A673 (cell line): ENCODE measurements around the gene VAV1.
"Not testable (repeated sequence)": the region's sequence is repeated elsewhere in the genome, so short reads cannot be mapped to it uniquely, and the experiment has no call there.

ENCODE experiments used
- CTCF ChIP-seq: fragments of 300-800, 200-600 bp; sonication (generic); conservative IDR thresholded peaks from 2 replicates; pipeline ENCODE4 v1.5.1; 2017; ENCODE audit warnings: low read depth, mild to moderate bottlenecking, antibody characterized with exemption, low read length, moderate library complexity, mixed read lengths
- EZH2 ChIP-seq: fragments of 200-600 bp; sonication (generic); IDR thresholded peaks from 2 replicates; pipeline ENCODE4 v1.6.1; 2017; ENCODE audit warnings: borderline replicate concordance, low read depth, mild to moderate bottlenecking, mixed read lengths, antibody characterized with exemption, low read length; ENCODE audit not compliant: poor library complexity, severe bottlenecking

GRCh38 chr19:6748543-6748942 is 24.0 kb upstream of the VAV1 start:
- not testable (repeated sequence) for TF ChIP-seq CTCF, EZH2
